ENCODE measurements around the gene IFT25. TPM values are rescaled to one million over a fixed set of nuclear protein-coding genes. Genes with fewer than 3 reads are reported as not detected.

Gene IFT25
- total RNA-seq, 1 experiment from 2014 or later: 100 TPM

- DNase-seq (ENCODE audit: low read depth): peak; percentile 53
These were observed 11.8 kb upstream of the IFT25 start for GRCh38 chr1:53957194-53957818.

- no peak for DNase-seq (ENCODE audit: low read depth)
These were observed 11.0 kb upstream of the IFT25 start for GRCh38 chr1:53956308-53957168.

- DNase-seq (ENCODE audit: low read depth): no peak
These were observed 8.6 kb upstream of the IFT25 start for GRCh38 chr1:53954128-53954527.

- DNase-seq (ENCODE audit: low read depth): no peak
These were observed 6.2 kb upstream of the IFT25 start for GRCh38 chr1:53951697-53952096.

- peak; percentile 42 for DNase-seq (ENCODE audit: low read depth)
These were observed 3.8 kb upstream of the IFT25 start for GRCh38 chr1:53949023-53949990.

GRCh38 chr1:53948291-53948690 lies 2.8 kb upstream of the IFT25 start:
- DNase-seq (ENCODE audit: low read depth): no peak

GRCh38 chr1:53947172-53947907 lies 1.8 kb upstream of the IFT25 start:
- DNase-seq (ENCODE audit: low read depth): no peak

GRCh38 chr1:53946252-53947171 lies 1.0 kb upstream of the IFT25 start, which contains the start of gene LRRC42:
TSS of gene LRRC42 (plus strand) at chr1:53946350. CDS start at chr1:53952000, 5,650 bp downstream.
- no peak for DNase-seq (ENCODE audit: low read depth)

GRCh38 chr1:53945183-53945432 lies 391 bp downstream of the IFT25 start:
- DNase-seq (ENCODE audit: low read depth): no peak

GRCh38 chr1:53944469-53945182 lies 873 bp downstream of the IFT25 start:
- DNase-seq (ENCODE audit: low read depth): peak; percentile 15

GRCh38 chr1:53943490-53944043 lies 1.9 kb downstream of the IFT25 start:
- no peak for DNase-seq (ENCODE audit: low read depth)

GRCh38 chr1:53943090-53943489 lies 2.4 kb downstream of the IFT25 start:
- no peak for DNase-seq (ENCODE audit: low read depth)

- no peak for DNase-seq (ENCODE audit: low read depth)
These were observed 3.2 kb downstream of the IFT25 start for GRCh38 chr1:53942127-53942957.

- no peak for DNase-seq (ENCODE audit: low read depth)
These were observed 7.2 kb downstream of the IFT25 start for GRCh38 chr1:53938136-53938830.

- DNase-seq (ENCODE audit: low read depth): no peak
These were observed 9.1 kb downstream of the IFT25 start for GRCh38 chr1:53936430-53936829.

GRCh38 chr1:53934170-53934765 lies 11.2 kb downstream of the IFT25 start:
- no peak for DNase-seq (ENCODE audit: low read depth)

- DNase-seq (ENCODE audit: low read depth): no peak
These were observed 14.0 kb downstream of the IFT25 start for GRCh38 chr1:53931523-53931922.

GRCh38 chr1:53930932-53931331 lies 14.6 kb downstream of the IFT25 start:
- no peak for DNase-seq (ENCODE audit: low read depth)
